GM19023 (cell line): ENCODE results near the gene RAB24.
"Not testable (repeated sequence)": the region's sequence is repeated elsewhere in the genome, so short reads cannot be mapped to it uniquely, and the experiment has no call there.

Experiments
- ATAC-seq: cut with Tn5 transposase; IDR thresholded peaks from one replicate; pipeline ENCODE4 v1.9.1; 2021; ENCODE audit warnings: mild to moderate bottlenecking, moderate library complexity; ENCODE audit not compliant: unreplicated experiment

RAB24 gene

DNA sequence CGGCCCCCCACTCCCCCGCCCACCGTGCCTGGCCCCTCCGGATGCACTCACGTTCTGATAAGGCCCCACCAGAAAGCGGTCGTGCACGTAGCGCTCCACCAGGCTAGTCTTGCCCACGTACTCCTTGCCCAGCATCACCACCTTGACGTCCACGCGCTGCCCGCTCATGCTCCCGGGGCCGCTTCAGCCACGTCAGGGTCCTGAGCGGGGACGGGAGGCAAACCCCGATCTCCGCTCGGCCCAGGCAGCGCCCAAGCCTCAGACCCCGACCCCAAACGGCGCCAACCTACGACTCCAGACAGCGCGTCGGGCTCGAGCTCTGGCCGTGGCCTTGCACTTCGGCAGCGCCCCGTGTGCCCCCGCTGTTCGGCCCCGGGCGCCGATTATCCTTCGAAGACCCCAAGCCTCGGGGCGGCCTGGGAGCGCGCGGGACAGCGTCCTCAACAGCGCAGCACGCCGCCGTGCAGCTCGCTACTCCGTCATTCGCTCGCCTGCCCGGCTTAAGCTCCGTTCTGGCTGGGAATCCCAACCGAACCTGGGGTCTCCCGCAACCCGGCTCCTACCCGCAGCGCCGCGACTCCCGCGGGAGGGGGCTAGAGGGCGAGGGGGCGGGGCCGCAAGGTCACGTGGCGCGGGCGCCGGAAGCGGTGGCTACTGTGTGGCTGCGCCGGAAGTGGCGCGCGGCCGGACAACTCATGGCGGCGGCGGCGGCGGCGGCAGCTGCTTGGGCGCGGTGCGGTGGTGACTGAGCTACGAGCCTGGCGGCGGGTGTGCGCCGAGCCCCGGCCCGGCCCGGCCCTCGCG is at the start of gene RAB24, which contains the start of gene PRELID1:
TSS of gene RAB24 (minus strand) at position 599 of the 804 bp plus-strand sequence. CDS start at position 168, 431 bp downstream.
TSS of gene PRELID1 (plus strand) at position 679 of the 804 bp plus-strand sequence. CDS start 187 bp downstream, outside the sequence.
- peak; percentile 67 for ATAC-seq

DNA sequence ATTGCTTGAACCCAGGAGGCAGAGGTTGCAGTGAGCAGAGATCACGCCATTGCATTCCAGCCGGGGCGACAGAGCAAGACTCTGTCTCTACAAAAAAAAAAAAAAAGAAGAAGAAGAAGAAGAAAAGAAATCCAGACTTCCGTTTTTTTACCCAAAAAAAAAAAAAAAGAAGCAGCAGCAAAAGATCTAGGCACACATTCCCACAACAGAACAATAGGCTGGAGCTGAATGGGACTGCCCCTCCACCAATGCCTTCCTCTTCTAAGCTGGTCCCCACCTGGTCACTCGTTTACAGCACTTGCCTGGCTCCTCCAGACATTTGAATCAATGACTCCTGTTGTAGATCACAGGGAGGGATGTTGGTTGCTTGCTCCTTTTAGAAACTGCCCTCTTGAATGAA is 49.6 kb upstream of the RAB24 start:
- no peak for ATAC-seq

DNA sequence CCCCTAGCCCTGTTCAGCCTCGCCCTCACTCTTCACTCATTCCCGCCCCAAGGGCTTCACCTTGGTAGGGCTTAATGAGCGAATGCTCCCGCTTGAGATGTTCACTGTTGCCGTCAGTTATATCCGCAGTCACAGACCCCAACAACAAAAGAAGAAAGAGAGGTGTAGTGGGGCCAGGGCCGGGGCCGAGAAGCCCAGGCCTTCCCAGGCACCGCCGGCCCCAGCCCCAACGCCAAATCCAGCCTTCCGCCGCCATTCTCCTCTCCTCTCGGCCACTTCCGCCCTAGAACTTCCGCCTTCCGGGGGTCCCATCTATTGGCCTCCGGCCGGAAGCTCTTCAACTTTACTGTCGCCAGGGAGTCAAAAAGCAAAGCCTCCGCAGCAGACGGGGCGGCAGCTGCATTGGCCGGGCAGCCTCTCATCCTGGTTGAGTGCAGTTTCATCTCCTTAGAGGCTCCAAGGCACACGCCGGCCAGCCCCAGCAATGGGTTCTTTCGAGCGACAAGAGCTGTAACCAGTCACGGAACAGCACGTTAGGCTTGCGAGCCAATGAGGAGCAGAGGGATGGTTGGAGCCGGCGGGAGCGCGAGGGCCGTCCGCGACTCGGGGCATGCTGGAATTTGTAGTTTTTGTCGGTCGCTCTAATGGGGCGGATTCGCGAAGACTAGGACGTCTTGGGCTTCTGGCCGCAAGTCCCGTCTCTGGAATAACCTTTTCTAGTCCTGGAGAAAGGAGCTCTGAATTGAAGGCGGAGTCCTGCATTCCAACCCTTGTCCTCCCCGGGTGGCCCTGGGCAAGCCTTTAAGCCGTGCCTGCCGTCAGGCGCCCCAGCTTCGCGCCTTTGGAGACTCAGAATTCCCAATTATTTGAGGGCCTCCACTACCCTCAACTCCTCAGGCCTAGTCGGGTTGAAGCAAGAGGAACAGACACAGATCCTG is 48.1 kb upstream of the RAB24 start, which contains the start of gene LMAN2:
TSS of gene LMAN2 (minus strand) at position 277 of the 938 bp plus-strand sequence. CDS start at position 256, 21 bp downstream.
- peak; percentile 94 for ATAC-seq

DNA sequence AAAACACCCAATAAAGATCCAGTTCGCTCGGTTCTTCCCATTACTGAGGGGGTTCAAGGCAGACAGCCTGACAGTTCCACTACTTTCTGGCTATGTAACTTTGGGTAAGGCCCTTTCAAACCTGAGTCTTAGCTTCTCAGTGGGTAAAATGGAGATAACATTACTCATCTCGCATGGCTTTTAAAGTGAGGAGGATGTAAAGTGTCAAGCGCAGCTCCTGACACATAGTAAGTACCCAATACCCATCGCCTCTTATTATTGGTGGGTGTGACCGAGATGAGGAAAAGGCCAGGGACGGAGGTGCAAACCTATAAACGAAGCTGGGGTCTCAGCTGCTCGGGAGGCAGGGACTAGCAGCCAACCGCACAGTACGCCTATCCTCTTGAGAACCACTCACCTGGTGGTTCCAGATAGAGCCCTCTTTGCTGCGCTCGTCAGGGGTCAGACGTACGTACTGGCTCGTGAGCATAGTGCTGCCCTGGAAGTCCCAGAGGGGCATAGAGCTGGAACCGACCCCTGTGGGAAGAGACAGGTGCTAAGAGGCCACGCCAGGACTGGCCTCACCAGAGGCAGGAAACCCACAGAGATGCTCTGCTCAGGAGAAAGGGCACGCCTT is 47.4 kb upstream of the RAB24 start:
- ATAC-seq = no peak

DNA sequence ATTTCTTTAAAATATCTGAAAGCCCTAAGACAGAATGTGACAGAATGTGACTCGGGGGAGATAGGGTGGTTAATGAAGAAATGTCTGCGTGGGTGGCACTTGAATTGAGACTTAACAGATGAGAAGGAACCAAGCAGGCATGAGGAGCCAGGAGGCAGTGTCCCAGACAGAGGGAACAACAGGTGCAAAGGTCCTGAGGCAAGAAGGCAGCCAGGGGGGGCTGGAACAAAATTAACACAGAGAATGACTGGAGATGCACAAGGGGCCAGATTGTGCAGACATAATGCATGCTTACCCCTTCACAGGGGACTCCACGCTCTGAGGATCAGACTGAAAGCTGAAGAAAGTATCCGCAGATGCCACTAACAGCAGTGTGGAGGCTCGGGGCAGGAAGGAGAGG is 46.2 kb upstream of the RAB24 start:
- ATAC-seq = no peak

DNA sequence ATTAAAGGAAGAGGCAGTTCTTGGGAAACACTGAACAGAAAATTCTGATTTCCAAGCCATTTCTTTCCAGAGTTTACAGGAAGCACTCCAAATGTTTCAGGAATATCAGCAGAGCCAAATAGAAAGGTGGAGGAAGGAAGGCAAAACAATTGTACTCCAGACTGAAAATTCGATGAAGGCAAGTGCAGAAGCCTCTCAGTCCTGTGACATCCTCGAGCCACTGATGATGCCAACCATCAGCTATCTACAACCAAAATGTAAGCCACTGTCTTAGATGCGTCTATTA is 45.8 kb upstream of the RAB24 start:
- ATAC-seq = no peak

DNA sequence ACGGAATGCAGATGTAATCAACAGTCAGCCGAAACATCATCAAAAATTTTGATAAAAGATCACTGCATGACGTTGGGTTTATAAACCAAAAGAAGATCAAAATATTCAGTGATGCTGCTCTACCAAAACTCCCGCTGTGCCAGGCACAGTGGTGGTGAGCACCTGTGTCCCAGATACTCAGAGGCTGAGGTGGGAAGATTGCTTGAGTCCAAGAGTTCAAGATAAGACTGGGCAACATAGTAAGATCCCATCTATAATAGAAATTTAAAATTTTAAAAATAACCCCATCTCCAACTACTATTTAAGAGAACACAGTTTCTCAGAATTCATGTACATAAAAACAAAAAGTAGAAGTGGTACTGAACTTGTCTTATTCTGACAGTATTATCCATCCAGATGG is 44.2 kb upstream of the RAB24 start:
- no peak for ATAC-seq

DNA sequence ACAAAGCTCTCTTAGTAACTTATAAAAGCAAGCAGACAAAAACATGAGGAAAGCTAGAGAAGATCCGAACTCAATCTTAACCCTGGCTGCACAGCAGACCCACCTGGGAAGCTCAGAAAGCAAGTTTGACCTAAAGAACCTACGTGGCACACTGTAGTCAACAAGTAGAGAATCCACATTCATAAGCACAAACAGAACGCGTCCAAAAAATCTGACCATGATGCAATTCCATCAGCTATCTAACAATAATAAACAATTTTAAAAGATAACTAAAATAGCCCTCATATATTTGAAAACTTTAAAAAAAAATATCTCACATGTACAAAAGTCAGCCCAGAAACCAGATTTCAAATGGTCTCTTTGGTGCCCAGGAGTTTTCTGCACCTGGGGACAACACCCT is 43.3 kb upstream of the RAB24 start:
- no peak for ATAC-seq

DNA sequence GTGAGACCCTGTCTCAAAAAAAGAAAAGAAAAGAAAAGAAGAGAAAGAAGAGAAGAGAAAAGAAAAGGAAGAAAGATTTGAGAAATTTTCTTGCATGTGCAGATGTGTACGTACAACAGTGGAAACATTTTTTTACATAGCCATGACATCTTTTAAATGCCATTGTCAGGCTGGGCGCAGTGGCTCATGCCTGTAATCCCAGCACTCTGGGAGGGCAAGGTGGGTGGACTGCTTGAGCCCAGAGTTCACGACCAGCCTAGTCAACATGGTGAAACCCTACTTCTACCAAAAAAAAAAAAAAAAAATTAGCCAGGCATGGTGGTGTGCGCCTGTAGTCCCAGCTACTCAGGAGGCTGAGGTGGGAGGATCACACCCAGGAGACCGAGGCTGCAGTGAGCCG is 41.4 kb upstream of the RAB24 start:
- ATAC-seq = no peak

DNA sequence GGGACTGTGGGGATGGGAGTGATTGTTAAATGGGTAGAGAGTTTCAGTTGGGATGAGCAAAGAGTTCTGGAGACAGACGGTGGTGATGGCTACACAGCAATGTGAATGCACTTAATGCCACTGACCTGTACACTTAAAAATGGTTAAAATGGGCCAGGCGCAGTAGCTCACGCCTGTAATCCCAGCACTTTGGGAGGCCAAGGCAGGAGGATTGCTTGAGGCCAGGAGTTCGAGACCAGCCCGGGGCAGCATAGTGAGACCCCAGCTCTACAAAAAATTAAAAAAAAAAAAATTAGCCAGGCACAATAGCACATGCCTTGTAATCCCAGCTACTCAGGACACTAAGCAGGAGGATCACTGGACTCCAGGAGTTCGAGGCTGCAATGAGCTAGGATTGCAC is 40.3 kb upstream of the RAB24 start:
- no peak for ATAC-seq

DNA sequence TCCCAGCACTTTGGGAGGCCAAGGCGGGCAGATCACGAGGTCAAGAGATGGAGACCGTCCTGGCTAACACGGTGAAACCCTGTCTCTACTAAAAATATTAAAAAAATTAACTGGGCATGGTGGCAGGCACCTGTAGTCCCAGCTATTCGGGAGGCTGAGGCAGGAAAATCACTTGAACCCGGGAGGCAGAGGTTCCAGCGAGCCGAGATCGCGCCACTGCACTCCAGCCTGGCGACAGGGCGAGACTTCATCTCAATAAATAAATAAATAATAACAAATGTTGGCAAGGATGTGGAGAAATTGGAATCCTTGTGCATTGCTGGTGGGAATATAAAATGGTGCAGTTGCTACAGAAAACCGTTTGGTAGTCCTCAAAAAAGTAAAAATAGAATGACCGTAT is 39.5 kb upstream of the RAB24 start:
- ATAC-seq = not testable (repeated sequence)

DNA sequence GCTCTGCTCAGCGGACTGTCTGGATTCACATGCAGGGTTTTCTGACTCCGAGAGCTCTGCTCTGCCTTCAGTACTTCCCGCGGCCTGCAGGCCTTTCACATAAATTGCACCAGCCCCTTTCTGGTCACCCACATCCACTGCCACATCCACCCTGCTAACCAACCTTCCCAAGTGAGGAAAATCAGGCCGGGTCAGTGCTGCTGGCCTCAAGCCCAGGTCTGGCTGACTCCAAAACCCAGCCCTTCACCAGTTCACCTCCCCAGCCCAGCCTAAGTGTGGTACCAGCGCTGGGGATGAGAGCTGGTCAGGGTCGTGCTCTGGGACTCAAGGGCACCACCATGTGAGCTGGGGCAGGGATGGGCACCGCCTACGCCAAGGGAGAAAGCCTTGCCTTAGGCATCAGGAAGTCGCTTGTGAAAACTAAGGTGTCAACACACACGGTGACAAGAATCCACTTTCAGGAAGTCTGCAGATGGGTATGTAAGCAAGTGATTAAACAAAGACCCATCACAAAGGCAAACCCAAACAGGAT is 35.7 kb upstream of the RAB24 start:
- ATAC-seq = no peak

DNA sequence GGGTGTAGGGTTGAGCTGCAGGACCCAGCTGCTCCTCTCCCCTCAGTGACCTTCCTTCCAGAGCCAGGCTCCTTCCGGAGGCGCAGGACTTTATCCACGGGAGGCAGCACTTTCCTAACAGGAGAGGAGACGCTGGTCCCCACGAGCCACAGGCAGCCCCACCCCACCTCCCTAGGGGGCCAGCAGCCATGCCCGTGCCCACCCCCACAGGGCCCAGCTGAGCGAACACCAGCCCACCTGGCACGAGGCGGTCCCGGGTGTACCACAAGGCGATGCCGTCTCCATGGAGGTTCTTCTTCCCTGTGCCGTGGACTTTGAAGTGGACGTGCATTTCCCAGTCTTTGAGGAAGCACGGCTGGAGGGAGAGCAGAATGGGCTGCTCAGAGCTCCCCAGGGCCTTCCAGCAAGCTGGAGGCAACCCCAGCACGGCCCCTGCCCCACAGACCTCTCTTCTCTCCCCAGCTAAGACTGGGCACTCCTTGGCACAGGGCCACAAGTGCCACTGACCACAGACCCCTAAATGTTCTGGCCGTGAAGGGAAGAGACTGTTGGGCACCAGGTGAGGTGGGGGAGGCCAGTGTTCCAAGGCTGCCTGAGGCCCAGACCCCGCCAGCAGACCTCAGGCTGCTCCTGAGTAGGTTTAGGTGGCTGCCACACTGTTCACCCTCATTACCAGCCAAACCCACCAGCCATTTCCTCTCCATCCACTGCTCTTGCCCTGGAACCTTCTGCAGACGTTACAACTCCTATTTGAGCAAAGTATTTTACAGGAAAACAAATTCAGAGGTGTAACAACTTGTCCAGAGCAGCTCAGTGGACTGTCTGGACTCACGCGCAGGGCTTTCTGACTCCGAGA is 35.0 kb upstream of the RAB24 start:
- ATAC-seq = no peak

DNA sequence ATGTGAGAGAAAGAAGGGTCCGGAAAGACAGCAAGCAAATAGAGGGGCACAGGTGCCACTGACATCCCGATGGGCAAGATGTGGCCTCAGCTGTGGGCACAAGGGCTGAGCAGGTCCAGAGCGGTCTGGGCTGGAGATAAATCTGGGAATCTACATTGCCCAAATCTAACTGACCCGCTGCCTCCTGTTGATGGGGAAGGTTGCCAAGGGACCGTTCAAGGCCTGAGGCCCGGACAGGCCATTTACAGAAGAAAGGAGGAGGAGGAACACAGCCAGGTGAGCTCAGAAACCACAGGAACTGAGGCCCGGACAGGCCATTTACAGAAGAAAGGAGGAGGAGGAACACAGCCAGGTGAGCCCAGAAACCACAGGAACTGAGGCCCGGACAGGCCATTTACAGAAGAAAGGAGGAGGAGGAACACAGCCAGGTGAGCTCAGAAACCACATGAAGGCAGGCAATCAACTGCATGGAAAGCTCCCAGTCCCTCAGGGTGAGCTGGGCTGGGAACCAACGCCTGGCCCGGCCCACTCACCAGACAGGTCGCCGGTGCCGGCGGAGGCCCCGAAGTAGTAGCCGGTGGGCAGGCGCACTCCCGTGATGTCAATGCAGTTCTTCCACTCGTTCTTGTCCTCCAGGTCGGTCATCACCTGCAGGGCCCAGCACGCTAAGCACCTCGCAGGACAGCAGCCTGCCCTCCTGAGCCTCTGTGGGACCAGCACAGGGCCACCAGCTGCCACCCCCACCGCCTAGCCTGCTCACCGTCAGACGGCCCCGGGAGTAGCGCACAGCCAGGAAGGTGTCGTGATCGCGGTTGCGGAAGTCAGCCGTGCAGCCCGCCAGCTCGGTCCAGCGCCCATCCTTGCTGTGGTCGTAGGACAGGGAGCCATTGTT is 33.3 kb upstream of the RAB24 start:
- no peak for ATAC-seq

DNA sequence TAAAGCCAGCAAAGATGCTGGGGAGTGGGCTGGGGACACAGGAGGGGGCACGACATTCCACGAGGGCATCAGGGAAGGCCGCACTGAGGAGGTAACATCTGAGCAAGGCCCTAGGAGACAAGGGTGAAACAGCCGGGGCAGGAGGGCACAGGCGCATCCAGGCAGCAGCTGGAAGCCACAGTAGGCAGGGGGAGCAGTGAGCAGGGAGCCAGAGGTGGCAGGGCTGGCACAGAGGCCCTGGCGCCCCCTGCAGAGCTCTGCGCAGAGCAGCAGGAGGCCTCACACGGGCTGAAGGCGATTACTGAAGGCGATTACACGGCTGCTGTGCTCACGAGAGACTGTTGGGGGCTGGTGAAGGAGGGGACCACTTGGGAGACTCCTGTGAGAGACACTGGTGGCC is 32.6 kb upstream of the RAB24 start:
- no peak for ATAC-seq

DNA sequence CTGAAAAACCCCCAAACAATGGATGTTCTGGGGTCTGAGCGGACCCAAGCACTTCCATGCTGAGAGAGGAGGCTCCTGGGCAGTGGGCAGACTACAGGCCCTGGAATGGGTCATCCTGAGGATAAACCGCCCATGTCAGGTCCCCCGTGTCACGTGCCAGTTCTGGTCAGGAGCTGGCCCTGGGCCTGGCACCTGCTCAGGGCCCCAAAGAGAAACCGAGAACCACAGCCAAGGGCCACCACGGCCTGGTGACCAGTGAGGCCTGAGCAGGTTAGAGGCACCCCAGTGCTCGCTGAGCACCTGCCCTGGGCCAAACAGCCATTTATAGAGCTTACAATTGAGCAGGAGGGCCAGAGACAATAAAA is 32.2 kb upstream of the RAB24 start:
- no peak for ATAC-seq

DNA sequence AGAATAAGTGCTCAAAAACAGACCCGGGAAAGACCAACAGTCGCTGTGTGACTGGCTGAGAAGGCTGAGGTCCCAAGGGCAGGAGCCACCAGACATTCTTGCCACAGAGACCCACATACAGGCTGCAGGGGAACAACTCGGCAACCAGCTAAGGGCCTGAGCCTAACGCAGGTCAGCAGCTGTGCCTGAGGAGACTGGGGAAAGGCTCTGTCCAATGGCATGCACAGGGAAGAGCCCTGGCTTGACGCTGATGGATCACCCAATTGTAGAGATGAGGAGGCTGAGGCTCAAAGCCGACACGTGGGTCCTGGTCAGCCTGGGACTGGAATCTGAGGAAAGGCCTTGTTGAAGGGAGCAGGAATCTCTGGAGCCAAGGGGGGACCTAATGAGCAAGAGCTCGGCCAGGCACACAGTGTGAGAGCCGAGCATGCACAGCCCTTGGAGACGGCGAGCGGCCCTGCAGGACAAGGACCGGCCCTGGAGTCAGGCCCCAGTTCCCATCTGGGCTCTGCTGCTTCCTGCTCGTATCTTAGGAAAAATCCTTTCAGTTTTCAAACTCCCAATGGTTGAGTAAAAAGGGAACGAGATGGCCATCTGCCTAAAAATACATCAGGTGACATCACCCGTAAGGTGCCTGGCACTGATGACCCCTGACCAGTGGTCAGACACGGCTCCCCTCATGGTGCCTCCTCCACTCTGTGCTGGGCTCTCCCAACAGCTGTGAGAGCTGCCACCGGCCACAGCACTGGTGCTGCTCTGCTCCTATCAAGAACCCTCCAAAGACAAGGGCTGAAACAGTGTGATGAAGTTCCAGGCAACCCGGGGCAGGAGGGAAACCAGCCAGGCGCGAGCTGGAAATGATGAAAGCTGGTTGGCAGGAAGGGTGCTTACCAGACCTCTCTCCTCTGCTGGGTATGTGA is 31.5 kb upstream of the RAB24 start:
- no peak for ATAC-seq

DNA sequence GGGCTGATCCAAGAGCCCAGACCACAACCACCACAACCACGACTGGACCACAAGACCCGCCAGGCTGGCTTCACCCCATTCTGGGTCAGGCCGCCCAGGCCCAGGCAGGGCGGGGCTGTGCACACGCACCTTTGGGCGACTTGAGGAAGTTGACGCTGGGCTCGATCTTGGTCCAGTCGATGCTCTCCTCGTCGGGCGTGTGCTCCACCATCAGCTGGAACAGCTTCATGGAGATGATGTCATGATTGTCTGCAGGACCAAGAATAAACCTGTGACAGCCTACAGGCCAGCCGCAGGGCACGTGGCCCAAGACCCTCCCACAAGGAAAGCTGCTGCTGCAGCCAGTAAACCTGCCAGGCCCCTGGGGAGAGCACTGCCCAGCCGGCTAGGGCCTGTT is 30.6 kb upstream of the RAB24 start:
- ATAC-seq = no peak
